GM19193 (cell line): ENCODE results near the gene TM9SF3.

Source experiments
- POLR2A ChIP-seq: IDR thresholded peaks from 4 replicates; pipeline ENCODE4 v1.6.1; 2011; ENCODE audit not compliant: insufficient read depth, insufficient read length; ENCODE audit errors: extremely low read depth

TM9SF3 gene

GRCh38 chr10:96612055-96612830 is 25.4 kb upstream of the TM9SF3 start:
- no peak for TF ChIP-seq POLR2A

DNA sequence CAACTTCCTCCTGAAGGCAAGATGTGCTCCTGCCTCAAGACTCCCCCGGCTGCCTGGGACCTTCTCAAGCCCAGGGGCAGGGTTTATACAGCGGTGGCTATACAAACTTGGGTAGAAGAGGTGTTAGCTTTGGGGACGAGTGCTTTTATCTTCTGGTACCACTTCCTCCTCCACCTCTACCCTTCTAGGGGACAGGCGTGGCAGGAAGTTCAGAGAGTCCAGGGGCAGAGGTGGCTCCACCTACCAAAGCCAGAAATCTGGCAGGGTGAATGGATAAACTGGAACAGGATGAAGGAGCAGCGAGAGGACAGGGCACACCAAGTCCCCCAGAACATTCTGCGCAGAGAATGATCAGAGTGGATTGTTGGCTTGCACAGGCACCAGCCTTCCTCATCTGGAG is 24.0 kb upstream of the TM9SF3 start:
- no peak for TF ChIP-seq POLR2A

DNA sequence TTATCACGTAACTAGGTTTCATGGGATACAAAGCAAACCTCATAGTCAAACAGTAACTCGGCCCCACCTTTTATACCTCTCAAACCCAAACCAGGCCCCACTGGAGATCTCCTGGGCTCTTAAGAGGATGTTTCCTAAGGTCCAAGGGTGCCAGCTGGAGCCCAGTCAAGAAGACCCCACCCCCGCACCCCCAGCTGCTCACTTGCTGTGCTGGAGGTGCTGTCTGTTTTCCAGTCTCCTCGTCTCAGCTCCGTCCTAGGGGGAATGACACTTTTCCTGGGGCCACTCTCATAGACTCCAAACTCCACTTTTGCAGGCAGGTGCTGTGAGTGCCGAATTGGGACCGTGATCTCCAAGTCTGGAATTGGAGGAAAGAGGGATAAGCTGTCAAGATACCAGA is 22.7 kb upstream of the TM9SF3 start:
- TF ChIP-seq POLR2A, result no peak

- TF ChIP-seq POLR2A, result no peak
Observed at GRCh38 chr10:96608805-96609204, 22.0 kb upstream of the TM9SF3 start.

GRCh38 chr10:96608262-96608661 is 21.4 kb upstream of the TM9SF3 start:
- TF ChIP-seq POLR2A, result no peak

DNA sequence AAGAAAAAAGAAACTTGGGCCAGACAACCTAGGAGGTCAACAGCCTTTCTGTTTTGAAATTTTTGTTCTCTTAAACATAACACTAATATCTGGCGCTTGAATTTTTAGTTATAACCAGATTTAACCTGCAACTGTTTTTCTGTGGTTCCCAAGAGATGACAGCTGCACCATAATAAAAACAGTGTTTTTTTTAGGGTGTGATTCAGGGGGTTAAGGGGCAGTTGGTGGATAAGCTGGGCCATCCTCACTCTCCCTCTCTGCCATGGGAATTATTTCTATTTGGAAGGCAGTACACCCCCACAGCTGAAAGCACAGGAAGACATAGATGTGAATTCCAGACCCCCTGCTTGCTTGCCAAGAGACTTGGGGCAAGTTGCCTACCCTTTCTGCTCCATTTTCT is 20.1 kb upstream of the TM9SF3 start:
- TF ChIP-seq POLR2A, result no peak

DNA sequence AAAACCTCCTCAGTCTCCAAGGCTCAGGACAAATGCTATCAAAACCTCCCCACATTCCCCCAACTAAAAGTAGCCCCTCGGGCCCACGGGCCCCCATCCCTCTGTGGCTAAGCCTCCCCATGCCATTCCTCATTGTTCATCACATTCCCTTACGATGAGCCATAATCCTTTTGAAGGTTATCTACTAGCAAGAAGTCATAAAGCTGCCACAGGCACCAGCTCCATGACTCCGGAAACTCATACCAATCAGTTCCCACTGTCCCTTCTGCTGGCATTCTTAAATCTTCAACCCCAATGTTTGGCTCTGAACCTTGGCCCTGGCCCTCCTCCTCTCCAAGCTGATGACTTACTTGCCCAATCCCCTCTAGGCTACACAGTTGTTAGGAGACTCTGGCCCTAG is 19.4 kb upstream of the TM9SF3 start:
- no peak for TF ChIP-seq POLR2A

GRCh38 chr10:96600337-96600736 is 13.5 kb upstream of the TM9SF3 start:
- TF ChIP-seq POLR2A, result no peak

- no peak for TF ChIP-seq POLR2A
Observed at GRCh38 chr10:96598846-96599245, 12.0 kb upstream of the TM9SF3 start.

- TF ChIP-seq POLR2A, result no peak
Observed at GRCh38 chr10:96596422-96597407, 9.9 kb upstream of the TM9SF3 start.

GRCh38 chr10:96595741-96596140 is 8.9 kb upstream of the TM9SF3 start:
- no peak for TF ChIP-seq POLR2A

- no peak for TF ChIP-seq POLR2A
Observed at GRCh38 chr10:96591946-96592345, 5.1 kb upstream of the TM9SF3 start.

DNA sequence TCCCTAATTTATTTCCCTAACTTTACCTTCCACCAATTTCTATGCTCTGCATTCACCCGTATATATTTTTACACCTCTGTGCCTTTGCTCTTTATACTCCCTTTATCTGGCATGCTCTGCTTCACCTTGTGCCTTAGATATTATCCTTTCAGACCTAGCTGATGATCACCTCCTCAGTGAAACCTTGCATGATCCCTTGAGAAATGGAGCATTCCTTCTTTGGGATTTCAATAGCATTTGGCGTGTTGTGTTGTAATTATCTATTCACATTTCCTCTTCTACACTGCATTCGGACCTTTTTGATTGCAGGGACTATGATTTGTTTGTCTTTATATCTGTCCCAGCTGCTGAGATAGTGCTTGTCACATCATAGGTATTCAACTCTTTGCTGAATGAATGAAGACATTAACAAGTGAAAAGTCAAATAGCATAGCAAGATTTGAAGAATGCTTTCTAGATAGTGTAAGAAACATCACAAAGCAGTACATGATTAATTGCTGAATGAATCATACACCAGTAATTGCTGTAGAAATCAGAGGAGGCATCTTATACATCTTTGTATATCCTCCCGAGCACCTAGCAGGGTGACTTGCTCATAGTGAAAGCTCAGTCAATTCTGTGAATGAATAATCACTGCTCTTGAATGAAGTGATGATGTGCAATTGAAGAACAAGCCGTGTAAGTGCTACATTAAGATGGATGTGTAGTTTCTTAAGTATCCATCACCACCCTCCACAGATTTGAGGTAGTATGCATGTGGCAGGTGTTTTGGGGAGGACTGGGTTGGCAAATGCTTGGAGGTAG is 2.0 kb upstream of the TM9SF3 start:
- TF ChIP-seq POLR2A, result no peak

DNA sequence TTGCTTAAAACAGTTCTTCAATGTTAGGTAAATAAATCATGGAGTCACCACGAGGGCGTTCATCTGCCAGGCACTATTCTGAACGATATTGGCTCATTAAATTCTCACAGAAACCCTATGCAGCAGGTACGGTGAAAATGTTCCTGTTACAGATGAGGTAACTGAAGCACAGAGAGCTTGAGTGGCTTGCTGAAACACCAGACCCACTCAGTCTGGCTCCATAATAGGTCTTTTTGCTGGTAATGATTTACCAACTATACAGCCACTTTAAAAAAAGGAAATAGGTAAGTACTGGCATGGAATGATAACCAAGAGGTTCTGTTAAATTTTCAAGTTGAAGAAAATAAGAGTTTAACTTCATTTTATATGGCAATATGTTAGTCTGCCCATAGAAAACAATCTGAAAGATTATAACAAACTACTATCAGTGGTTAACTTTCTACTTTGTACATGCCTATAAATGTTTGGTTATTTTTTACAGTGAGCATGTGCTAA is 1.3 kb upstream of the TM9SF3 start:
- no peak for TF ChIP-seq POLR2A

- TF ChIP-seq POLR2A, result no peak
Observed at GRCh38 chr10:96587264-96588059, 650 bp upstream of the TM9SF3 start.
